SK-N-SH (cell line): ENCODE results near the gene RNF180.

Experiments
- CHD2 ChIP-seq: fragments of 150-350 bp; IDR thresholded peaks from 2 replicates; pipeline ENCODE4 v1.6.1; 2018; ENCODE audit warnings: low read length; ENCODE audit not compliant: partially characterized antibody
- EP300 ChIP-seq, 2 experiments: IDR thresholded peaks; 2 replicates each; pipeline versions ENCODE4 v1.4.0 to v1.6.1; 2012; ENCODE audit warnings: borderline replicate concordance in 1 of 2, low read depth in 1 of 2, low read length in 1 of 2
- EZH2phosphoT487 ChIP-seq: fragments of 200-600 bp; sonication (generic); IDR thresholded peaks from 2 replicates; pipeline ENCODE4 v1.6.1; 2017; ENCODE audit warnings: low read depth, mixed run types, mild to moderate bottlenecking, antibody characterized with exemption, moderate library complexity, borderline replicate concordance
- FOSL2 ChIP-seq: IDR thresholded peaks from 2 replicates; pipeline ENCODE4 v1.4.0; 2012; ENCODE audit warnings: low read depth, mild to moderate bottlenecking, moderate library complexity, borderline replicate concordance
- RAD21 ChIP-seq: IDR thresholded peaks from 2 replicates; pipeline ENCODE4 v1.6.1; 2012; ENCODE audit warnings: mild to moderate bottlenecking, low read length
- RXRA ChIP-seq: IDR thresholded peaks from 2 replicates; pipeline ENCODE4 v1.4.0; 2012; ENCODE audit warnings: low read depth, mild to moderate bottlenecking, borderline replicate concordance
- TEAD4 ChIP-seq: IDR thresholded peaks from 2 replicates; pipeline ENCODE4 v1.4.0; 2012; ENCODE audit warnings: mild to moderate bottlenecking, borderline replicate concordance; ENCODE audit not compliant: insufficient read depth
- TF ChIP-seq, protein P1 (sequence below): fragments of 200-600 bp; sonication (generic); IDR thresholded peaks from 2 replicates; pipeline ENCODE4 v1.6.1; 2017; ENCODE audit warnings: antibody characterized with exemption, mild to moderate bottlenecking, moderate library complexity
- TF ChIP-seq, protein P2 (sequence below): IDR thresholded peaks from 2 replicates; pipeline ENCODE4 v1.4.0; 2012; ENCODE audit warnings: low read depth
- TF ChIP-seq, protein P3 (sequence below): IDR thresholded peaks from 2 replicates; pipeline ENCODE4 v1.4.0; 2012; ENCODE audit warnings: low read depth, borderline replicate concordance
- TF ChIP-seq, protein P4 (sequence below): fragments of 150-350 bp; IDR thresholded peaks from 2 replicates; pipeline ENCODE4 v1.6.1; 2017; ENCODE audit warnings: antibody characterized with exemption, low read length, low read depth, borderline replicate concordance

DNA sequence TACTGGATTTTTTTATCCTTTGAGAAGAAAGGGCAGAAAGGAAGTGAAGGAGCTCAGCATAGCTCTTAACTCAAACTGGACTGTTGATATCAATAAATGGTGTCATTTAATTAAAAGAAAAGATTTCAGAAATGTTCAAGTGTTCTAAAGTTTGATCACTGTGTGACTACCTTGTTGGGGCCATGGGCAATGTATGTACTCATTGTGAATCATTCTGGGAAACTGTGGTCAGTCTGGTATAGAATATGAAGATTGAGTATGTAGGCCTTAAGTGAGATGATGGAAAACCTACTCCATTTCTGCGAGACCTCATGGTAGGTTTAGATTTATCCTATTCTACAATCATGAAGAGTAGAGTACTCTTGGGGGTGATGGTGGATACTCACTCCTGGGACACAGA, 175.7 kb downstream of the RNF180 start:
- TF ChIP-seq, protein P1, sequence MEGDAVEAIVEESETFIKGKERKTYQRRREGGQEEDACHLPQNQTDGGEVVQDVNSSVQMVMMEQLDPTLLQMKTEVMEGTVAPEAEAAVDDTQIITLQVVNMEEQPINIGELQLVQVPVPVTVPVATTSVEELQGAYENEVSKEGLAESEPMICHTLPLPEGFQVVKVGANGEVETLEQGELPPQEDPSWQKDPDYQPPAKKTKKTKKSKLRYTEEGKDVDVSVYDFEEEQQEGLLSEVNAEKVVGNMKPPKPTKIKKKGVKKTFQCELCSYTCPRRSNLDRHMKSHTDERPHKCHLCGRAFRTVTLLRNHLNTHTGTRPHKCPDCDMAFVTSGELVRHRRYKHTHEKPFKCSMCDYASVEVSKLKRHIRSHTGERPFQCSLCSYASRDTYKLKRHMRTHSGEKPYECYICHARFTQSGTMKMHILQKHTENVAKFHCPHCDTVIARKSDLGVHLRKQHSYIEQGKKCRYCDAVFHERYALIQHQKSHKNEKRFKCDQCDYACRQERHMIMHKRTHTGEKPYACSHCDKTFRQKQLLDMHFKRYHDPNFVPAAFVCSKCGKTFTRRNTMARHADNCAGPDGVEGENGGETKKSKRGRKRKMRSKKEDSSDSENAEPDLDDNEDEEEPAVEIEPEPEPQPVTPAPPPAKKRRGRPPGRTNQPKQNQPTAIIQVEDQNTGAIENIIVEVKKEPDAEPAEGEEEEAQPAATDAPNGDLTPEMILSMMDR, result no peak
- TF ChIP-seq CHD2, result no peak
- TF ChIP-seq RXRA, result no peak
- TF ChIP-seq, protein P2, sequence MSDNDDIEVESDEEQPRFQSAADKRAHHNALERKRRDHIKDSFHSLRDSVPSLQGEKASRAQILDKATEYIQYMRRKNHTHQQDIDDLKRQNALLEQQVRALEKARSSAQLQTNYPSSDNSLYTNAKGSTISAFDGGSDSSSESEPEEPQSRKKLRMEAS, result no peak
- TF ChIP-seq FOSL2, result no peak
- TF ChIP-seq, protein P3, sequence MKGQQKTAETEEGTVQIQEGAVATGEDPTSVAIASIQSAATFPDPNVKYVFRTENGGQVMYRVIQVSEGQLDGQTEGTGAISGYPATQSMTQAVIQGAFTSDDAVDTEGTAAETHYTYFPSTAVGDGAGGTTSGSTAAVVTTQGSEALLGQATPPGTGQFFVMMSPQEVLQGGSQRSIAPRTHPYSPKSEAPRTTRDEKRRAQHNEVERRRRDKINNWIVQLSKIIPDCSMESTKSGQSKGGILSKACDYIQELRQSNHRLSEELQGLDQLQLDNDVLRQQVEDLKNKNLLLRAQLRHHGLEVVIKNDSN, result no peak
- no peak for TF ChIP-seq RAD21
- TF ChIP-seq EP300 (IDR thresholded peaks at IDR 0.05; ENCODE audit: borderline replicate concordance in 1 of 2, low read depth in 1 of 2, low read length in 1 of 2), result no peak
- no peak for TF ChIP-seq TEAD4
- TF ChIP-seq, protein P4, sequence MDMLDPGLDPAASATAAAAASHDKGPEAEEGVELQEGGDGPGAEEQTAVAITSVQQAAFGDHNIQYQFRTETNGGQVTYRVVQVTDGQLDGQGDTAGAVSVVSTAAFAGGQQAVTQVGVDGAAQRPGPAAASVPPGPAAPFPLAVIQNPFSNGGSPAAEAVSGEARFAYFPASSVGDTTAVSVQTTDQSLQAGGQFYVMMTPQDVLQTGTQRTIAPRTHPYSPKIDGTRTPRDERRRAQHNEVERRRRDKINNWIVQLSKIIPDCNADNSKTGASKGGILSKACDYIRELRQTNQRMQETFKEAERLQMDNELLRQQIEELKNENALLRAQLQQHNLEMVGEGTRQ, result no peak
- no peak for TF ChIP-seq EZH2phosphoT487
